HG03280 (cell line): ENCODE measurements around the gene ATG7.

Experiments used
- ATAC-seq: cut with Tn5 transposase; IDR thresholded peaks from one replicate; pipeline ENCODE4 v1.9.1; 2021; ENCODE audit warnings: mild to moderate bottlenecking, moderate library complexity; ENCODE audit not compliant: unreplicated experiment

ATG7 gene

DNA sequence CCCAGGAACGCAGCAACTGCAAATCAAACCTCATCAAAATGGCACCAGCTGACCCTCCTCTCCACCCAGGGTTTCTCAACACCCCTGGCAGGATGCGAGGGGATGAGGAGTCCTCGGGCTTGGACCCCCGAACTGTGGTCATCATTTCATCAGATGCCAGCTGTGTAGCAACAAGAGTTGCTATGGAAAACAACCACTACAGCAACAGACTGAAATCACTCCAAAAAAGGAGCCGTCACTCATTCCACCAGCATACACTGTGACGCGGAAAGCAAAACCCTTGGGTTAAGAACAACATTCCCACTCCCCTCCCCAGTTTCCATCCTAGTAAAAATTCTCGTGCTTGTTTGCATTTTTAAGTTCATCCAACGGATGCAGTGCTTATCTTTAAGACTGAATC, 331.4 kb downstream of the ATG7 start:
- ATAC-seq = no peak

DNA sequence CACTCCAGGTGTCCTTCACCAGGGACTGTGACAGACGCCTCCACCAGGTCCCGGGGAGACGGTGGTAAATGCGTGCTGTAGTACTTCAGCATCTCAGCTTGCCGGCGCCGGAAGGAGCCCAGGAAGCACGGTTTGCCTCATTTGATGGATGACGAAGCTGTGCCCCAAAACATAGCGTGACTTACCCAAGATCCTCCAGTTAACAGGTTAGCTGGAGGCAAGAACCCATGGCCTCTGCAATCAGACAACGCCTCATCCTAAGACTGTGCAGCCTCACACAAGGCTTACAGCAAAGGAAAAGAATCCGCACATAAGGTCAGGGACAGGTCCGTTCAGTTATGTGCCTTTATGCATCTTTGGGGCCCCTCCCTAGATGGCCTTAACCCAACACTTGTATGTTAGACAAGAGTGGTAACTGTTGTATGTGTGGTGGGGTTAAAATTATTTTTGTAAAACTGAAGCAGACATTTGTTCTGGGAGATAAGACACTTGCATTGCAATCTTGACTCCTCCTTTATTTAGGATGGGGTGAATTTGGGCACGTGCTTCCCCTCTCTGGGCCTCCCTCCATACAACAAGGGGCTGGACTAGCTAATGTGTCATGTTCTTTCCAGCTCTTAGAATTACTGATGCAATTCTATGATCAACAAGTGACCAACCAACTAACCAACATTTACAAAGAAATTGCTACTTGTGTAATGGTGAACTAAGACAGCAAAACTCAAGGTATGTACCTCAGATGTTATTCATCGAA, 332.1 kb downstream of the ATG7 start:
- no peak for ATAC-seq

DNA sequence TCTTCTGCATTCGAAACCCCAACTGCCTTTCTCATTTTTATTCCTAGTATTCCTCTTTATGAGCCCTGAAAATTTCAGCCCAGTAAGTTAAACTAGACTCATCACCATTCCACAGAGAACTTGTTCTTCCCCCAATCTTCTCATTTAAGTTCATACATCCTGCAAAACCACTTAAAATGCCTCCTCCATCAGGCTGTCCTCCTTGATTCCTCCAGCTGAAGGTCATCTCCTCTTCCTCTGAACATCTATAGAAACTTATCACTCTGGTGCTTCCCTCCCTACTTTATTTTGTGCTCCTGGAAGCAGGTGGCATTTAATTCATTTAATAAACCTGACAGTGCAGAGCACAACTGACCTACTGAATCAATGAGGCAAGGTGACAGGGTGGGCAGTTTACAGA, 333.2 kb downstream of the ATG7 start:
- no peak for ATAC-seq

DNA sequence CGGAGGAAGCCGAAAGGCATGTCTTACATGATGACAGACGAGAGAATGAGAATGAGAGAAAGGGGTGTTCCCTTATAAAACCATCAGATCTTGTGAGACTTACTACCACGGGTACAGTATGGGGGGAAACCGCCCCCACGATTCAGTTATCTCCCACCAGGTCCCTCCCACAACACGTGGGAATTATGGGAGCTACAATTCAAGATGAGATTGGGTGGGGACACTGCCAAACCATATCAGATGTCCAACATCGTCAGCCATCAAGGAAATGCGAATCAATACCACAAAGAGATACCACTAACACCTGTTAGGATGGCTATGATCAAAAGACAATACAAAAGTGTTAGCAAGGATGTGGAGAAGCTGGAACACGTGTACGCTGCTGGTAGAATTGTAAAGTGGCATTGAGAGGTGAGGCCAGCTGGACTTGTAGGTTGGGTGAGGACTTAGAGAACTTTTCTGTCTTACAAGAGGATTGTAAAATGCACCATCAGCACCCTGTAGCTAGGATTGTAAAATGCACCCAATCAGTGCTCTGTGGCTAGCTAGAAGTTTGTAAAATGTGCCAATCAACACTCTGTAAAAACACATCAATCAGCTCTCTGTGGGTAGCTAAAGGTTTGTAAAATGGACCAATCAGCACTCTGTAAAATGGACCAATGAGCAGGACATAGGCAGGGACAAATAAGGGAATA, 334.0 kb downstream of the ATG7 start:
- no peak for ATAC-seq

DNA sequence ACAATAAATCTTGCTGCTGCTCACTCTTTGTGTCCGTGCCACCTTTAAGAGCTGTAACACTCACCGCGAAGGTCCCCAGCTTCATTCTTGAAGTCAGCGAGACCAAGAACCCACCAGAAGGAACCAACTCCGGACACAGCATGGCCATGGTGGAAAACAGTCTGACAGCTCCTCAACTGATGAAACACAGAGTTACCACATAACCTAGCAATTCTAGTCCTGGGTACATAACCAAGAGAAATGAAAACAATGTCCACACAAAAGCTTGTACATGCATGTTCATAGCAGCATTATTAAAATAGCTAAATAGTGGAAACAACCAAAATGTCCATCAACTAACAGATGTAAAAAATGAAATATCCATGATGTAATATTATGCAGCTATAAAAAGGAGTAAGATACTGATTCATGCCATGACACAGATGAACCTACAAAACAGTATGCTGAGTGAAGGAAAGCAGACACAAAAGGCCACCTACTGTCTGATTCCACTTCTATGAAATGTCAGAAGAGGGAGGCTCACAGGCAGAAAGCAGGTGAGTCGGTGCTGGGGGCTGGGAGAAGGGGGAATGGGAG, 334.8 kb downstream of the ATG7 start:
- ATAC-seq = no peak
